Measurements from ENCODE around the gene MCFD2.
"Not testable (repeated sequence)": the region's sequence is repeated elsewhere in the genome, so short reads cannot be mapped to it uniquely, and the experiment has no call there.

The MCFD2 gene

GRCh38 chr2:46936566-46936965 lies 21.0 kb upstream of the MCFD2 start:
- DNase-seq, result no peak

GRCh38 chr2:46935071-46935470 lies 19.5 kb upstream of the MCFD2 start:
- DNase-seq, result no peak

DNA sequence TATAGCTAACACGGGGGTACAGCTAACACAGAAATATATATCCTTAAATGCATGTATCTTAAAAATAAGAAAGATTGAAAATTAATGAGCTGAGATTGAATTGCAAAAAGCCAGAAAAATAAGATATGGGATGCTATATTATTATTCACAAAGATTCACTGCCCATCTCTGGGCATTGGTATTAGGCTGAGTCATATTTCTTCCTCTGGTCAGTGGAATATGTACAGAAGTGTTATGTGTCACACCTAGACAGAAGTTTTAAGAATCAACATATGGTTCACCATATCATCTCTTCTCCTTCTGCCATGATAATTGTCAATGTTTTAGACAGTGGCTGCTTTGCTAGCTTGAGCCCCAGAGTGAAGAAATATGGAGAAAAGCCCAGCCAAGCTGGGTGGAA lies 14.0 kb upstream of the MCFD2 start:
- DNase-seq, result no peak

DNA sequence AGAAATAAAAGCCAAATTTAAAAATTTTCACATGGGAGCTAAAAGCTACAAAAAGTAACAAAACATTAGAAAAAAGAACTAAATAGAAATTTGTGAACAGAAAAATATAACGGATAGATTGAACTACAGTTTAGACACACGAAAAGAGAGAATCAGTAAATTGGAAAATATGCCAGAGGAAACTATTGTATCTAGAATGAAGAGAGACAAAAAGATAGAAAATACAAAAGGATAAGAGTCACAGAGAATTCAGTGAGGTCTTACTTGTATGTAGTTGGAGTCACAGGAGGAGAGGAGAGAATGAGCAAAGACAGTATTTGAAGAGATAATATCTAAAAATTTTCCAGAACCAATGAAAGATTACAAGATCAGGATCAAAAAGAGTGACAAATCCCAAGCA lies 11.3 kb upstream of the MCFD2 start:
- DNase-seq, result no peak

DNA sequence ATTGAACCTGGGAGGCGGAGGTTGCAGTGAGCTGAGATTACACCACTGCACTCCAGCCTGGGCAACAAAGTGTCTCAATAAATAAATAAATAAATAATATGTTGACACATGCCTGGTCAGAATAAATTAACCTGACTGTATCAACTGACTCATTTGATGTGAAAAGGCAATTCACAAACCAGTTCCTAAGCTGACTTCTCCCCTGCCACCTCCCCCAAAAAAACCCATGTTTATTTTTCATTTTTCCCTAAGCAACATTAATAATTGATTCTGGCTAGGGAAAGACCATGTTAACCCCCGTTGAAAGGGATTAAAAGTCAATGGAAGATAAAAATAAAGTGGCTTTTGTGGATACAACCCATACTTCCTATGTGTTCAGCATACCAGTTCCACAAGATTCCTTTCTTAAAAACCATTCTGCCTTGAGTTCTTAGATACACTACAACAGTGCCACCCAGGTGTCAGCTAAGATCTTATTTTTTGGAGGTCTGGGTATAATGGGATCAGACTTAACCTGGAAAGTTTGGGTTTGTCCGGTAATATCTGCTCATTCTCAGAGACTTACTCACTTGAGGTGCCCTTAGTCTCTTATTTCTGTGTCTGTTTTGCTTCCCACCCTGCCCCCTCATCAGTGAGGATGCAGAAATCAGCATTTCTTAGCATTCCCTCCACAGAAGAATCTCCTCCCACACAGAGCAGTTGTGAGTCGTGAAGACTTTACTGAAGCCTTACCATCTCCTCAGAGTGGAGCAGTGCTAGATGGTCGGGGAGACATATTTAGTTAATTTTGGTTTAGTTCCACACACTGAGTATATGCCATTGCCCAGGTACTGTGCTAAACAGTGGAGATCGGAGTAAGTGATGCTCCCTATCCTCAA lies 10.1 kb upstream of the MCFD2 start:
- no peak for DNase-seq

DNA sequence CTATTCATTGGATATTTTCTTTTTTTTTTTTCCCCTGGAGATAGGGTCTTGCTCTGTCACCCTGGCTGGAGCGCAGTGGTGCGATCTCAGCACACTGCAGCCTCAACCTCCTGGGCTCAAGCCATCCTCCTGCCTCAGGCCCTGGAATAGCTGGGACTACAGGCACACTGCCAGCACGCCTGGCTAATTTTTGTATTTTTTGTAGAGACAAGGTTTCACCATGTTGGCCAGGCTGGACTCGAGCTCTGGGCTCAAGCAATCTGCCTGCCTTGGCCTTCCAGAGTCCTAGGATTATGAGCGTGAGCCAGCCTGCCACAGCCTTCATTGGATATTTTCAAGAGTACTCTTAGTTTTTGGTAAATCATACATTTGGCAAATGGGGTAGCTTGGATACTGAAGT lies 9.0 kb upstream of the MCFD2 start:
- no peak for DNase-seq

DNA sequence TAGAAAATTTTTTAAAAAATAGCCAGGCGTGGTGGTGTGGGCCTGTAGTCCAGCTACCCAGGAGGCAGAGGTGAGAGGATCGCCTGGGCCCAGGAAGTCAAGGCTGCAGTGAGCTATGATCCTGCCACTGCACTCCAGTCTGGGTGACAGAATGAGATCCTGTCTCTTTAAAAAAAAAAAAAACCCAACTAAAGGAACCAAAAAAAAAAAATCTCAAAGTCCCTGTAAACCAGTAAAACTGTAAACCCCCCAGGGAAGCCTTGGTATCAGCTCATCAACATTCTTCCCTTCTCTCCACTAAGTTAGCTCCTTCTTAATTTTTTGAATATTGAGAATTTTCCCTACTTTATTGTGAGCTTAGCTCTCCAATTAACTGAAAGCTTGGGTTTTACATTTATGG lies 8.4 kb upstream of the MCFD2 start:
- no peak for DNase-seq

DNA sequence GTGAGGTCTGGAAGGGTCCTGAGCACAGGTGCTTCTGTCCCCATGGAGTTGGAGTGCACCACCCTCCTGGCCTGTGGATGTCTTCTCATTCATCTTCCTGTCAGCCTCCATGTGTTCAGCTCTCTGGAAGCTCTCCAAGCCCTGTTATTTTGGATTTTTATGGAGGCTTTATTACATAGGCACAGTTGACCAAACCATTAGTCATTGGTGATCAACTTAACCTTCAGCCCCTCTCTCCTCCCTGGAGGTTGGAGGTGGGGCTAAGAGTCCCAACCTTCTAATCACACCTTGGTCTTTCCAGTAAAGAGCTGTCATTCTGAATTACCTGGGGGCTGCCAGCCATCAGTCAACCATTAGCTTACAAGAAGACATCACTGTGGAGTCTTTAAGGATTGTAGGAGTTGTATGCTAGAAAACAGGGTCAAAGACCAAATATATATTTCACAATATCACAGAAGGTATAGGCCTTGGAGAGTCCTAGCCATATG lies 7.5 kb upstream of the MCFD2 start:
- no peak for DNase-seq

DNA sequence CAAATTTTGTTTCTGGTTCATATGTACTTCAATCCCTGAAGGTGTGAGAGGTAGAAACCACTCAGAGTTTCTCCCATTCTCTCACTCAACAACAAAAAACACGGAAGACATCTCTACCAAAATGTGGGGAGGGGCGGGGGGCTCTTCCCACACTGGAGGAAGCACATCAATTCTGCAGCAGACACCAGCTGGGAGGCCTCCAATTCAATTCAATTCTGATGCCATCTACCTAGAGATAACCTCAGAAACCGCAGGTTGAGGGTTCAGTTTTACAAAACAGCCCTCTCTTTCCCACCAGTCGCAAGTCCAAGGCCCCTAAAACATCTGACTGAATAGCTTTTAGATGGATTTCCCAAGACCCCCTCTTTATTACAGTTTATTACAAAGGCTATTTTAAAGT lies 7.0 kb upstream of the MCFD2 start:
- no peak for DNase-seq

GRCh38 chr2:46921676-46922448 lies 6.3 kb upstream of the MCFD2 start:
- DNase-seq, result no peak

GRCh38 chr2:46917628-46918027 lies 2.0 kb upstream of the MCFD2 start:
- DNase-seq, result no peak

GRCh38 chr2:46915811-46916630 lies 415 bp upstream of the MCFD2 start:
- DNase-seq, result peak; percentile 88 to 97

- no peak for DNase-seq
Observed at GRCh38 chr2:46914578-46915230, 902 bp downstream of the MCFD2 start.

DNA sequence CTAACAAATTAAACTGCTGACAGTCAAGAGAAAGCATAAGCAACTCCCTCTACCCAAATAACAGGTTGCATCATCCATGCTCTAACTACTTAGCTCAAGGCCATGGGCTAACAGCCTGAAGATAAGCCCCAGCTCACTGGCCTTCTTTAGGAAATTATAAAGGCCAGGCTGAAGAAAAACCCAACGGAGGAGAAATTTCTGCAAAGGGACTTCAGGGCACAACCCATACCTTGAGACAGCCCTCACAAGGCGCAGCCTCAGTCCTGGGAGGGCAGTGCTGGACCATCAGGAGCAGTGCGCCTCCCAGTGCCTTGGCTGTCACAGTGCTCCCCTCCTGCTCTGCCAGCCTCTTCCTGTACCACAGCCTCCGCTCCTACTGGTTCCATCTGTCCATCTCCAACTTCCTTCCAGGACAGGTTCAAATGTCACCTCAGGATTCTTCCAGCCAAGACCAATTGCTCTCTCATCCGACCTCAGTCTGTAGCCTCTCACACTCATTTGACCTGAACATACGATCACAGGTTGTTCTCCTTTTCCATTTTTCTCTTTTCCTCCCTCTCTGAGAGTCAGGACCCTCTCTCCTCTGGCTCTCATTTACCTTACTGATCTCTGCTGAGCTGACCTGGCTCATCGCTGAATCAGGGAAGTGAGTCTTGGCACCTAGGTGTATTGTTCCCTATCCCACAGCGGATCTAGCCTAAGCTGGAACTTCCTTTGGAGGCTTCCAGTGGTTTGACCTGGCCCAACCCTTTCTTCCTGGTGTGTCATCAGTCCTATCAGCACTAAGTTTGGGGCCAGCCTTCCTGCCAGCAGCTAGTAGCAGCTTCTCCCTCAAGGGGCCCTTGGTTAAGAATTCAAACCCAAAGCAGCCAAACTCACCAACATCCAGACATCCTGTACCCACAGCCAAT lies 1.9 kb downstream of the MCFD2 start:
- DNase-seq, result no peak

DNA sequence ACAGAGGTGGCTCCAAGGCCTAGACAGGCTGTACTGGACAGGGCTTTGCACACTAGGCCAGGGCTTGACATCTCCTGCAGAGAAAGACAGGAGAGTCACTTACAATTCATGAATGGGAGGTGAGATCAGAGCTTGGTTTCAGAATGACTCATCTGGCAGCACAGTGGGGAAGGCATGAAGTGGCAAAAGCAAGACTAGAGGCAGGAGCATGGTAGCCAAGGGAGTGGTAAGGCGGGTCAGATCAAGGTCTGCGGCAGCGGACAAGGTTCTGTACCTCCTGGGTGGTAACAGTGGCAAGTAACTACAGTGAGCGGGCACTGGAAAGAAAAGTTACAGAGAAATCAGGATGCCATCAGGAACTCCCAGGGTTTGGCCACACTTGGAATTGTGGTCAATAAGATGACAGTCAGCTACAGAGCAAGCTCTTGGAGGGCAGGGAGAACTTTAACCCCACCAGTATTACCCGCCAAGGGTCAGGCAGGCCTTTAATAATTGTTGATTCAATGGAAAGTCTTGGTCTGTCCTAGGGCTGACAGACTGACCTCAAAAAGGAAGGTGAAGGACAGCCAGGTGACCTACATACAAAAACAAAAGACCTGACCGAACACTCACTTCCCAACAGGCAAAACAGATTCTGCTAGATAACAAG lies 5.7 kb downstream of the MCFD2 start:
- no peak for DNase-seq

GRCh38 chr2:46909150-46909549 lies 6.5 kb downstream of the MCFD2 start:
- DNase-seq, result no peak

DNA sequence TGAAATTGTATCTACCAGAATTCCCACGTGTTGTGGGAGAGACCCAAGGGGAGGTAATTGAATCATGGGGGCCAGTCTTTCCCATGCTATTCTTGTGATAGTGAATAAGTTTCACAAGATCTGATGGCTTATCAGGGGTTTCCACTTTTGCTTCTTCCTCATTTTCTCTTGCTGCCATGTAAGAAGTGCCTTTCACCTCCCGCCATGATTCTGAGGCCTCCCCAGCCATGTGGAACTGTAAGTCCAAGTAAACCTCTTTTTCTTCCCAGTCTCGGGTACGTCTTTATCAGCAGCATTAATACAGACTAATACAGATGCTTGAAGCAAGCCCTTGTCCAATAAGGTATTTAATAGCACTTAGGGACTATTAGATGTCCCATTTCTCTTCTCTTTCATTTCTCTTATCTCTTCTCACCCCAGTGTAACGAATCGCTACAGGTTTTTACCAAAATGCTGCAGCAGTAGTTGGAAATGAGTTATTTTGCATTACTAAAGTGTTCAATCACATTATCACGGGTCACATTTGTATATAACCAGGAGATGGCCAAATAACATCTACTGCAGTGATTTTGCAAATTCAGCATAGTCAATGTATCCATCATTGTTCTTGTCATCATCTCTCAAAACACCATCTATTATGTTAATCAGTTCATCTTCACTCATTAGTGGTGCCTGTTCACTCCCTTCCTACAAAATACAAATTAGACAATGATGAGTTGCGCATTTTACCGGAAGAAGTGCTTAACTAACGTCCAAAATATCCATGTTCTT lies 10.5 kb downstream of the MCFD2 start:
- DNase-seq, result not testable (repeated sequence)

GRCh38 chr2:46902980-46903379 lies 12.6 kb downstream of the MCFD2 start:
- DNase-seq, result not testable (repeated sequence)

DNA sequence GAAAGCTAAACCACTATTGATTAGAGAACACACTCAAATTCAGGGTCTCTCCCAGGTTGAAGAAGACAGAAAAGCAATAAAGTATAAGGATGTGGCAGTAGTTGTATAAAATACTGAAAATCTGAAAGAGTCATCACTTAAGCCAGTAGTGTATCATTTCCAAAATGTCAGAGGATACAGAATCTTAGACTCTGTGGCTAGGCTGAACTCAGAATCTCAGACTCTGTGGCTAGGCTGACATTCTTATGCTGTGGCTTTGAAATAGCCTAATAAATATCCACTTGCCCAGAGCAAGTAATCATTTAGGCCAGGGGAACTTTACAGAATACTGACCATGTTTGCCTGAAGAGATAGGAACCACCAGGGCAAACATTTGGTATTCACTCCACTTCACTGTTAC lies 13.1 kb downstream of the MCFD2 start:
- DNase-seq, result no peak

GRCh38 chr2:46901611-46902010 lies 14.0 kb downstream of the MCFD2 start:
- DNase-seq, result no peak
